ENCODE data around the gene MAMLD1.

Gene MAMLD1

DNA sequence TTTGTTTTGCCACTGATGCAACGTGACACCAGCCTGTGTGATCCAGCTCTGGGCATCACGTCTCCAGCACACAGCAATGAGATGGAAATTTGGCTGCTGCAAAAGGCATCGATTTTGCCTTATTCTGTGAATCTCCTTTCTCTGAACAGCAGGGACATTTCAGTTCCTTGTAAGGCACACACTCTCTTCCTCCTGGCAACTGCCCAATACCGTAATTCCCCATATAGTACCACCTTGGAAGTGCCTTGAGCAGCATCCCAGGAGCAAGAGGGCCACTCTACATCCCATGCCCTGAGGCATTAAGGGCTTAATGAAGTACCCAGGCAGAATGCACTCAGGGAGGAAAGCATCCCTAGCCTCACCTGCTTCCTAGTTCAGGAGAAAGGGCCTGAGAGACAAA, 10.5 kb upstream of the MAMLD1 start:
- no peak for DNase-seq (ENCODE audit: low read depth in 2 of 2)

DNA sequence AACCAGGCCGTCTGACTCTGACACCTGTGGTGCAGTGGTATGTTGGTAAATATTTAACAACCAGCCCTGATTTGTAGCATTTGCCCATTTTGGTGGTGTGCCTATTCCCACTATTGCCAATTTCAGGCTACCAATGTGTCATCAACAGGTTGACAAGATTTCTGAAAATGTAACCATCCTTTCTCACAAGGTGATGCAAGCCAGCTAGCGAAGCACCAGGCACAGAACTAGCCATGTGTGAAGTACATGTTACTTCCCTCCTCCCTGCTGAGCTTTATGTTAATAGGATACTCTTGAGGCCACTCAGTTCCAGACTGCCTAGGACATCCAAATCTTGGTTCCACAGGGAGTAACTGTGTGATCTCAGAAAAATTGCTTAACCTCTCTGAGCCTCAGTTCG, 7.2 kb upstream of the MAMLD1 start:
- DNase-seq (ENCODE audit: low read depth in 2 of 2), result no peak

DNA sequence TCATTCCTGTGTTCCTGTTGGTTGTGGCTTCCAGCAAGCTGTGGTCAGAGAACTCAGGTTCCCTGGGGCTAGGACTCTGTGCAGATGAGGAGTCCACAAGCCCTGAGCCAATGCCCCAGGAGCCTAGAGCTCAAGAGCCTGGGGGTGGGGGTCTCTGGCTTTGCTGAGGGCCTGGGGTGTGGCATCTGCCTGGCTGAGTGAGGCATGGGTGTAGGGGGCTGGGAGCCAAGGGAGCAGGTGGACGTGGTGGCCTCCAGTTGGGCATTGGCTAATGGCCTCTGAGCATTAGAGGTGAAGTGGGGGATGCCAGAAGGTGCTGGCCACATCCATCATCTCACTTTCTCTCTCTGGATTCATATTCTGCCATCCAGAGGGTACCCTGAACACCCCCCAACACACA, 5.3 kb upstream of the MAMLD1 start:
- DNase-seq (ENCODE audit: low read depth in 2 of 2), result no peak

DNA sequence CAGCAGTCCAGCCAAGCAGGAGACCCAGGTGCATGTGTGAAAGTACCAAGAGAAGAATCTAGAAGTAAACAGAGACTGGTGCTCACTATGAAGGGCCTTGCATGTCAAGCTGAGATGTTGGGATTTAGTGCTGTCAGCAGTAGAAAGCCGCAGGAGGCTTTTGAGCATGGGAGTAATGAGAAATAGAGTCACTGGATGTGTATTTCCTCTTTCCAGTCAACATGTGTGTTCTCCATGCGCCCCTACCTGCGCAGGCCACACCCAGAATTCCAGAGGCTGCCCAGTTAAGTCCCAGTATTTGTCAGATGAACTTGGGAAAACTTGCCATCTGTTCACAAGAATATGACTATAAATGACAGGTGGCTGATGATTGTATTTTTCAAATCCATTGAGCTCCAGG, 4.5 kb upstream of the MAMLD1 start:
- DNase-seq (ENCODE audit: low read depth in 2 of 2), result no peak

DNA sequence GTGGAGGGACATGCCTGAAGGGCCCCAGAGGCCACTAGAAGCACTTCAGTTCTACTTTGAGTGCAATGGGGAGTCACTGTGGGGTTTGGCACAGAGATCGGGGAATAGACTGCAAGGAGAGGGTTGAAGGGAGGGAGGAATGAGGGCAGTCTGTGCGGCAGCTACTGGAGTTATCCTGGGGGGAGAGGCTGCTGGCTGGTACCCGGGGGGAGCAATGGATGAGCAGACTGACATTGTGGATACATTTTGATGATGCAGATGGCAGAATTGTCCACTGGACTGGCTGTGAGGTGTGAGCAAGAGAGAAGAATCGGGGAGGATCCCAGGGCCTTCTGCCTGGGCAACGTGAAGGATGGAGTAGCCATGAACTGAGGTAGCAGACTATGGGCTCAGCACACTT, 2.8 kb upstream of the MAMLD1 start:
- DNase-seq (ENCODE audit: low read depth in 2 of 2), result no peak

DNA sequence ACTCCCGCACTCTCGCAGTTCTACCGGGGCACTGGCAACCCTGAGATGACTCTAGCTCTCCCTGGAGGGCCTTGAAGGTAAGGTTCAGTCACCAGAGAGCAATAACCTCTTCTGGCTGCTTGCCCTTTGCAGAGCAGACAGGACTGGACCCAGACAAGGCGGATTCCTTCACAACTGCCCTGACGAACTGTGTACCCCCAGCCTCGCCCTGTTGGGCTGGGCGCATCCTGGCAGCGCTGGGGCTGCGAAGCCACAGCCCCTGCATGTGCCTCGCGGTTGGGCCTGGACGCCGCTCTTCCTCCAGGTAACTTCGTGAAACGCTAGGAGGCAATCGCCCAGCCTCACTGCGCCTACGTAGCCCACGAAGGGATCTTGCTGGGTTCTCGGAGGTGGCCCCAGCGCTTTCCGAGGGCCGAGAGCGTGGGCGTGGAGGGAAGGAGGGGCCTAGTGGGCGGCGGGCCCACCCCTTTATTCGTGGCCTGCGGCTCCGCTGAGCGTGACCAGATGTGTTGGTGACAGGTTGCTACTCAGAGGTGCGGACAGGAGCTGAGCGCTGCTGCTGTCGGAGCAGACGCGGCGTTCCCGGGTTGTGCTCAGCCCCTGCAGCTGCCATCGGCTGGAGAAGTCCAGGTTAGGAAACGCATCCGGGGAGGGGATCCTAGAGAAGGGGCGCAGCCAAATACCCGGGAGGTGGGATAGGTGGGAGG, 1.9 kb upstream of the MAMLD1 start:
- no peak for DNase-seq (ENCODE audit: low read depth in 2 of 2)

DNA sequence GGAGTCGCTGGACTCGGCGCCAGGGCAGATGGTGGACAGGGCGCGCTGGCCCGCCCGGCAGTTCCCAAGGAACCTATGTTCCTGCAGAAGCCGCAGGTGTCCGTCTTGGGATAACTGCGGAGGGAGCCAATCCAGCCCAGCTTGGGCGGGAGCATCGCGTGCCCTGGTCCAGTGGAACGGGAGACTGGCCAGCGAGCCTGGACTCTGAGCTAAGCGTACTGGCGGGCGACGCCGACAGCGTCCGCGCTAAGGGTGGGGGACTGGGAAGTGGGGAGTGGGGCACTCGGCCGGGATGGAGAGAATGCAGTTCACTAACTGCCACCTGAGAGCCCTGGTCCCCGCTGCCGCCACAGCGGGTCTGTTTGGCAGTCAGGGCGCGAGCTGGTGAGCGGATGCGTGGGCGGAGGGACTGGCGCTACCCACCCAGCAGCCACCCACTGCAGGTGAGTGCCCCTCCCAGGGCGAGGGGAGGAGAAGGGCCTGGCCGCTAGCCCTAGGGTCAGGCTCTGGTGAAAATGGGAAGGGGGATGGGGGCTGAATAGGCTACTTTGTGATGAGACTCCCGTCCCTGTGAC, 1.3 kb upstream of the MAMLD1 start:
- DNase-seq (ENCODE audit: low read depth in 2 of 2), result no peak

DNA sequence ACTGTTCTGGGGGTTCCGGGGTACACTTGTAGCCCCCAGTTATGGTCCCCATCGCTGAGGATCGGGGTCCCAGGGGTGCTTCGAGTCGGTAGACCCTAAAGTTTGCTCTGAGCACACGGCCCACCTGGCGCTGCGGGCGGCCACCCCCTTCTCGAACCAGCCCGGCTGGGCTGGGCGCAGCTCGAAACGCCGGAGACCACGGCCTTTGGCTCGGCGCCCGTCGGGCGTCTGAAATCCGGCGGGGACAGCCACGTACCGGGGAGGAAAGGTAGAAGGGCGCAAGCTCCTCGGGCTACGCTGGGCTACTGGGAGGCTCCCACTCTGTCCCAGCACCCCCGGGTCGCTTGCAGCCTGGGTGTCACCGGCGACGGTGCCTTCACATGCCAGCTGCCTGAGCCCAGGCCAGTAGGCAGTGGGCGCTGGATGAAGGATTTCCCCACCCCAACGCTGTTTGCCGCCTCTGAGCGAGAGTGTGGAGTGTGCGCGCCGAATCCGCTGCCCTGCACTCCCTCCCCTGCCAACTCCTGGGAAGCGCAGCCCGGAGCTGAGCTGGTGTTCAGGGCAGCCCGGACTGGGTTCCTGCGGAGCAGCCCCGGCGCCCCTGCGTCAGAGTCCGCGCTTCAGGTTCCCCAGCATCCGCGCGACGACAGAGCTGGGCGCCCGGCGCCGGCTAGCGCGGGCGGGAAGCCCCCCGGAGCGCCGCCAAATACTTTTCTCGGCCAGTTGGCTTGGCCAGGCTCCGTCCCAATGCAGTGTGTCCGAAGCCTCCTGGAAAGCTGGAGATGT, 637 bp downstream of the MAMLD1 start:
- DNase-seq (ENCODE audit: low read depth in 2 of 2), result no peak

DNA sequence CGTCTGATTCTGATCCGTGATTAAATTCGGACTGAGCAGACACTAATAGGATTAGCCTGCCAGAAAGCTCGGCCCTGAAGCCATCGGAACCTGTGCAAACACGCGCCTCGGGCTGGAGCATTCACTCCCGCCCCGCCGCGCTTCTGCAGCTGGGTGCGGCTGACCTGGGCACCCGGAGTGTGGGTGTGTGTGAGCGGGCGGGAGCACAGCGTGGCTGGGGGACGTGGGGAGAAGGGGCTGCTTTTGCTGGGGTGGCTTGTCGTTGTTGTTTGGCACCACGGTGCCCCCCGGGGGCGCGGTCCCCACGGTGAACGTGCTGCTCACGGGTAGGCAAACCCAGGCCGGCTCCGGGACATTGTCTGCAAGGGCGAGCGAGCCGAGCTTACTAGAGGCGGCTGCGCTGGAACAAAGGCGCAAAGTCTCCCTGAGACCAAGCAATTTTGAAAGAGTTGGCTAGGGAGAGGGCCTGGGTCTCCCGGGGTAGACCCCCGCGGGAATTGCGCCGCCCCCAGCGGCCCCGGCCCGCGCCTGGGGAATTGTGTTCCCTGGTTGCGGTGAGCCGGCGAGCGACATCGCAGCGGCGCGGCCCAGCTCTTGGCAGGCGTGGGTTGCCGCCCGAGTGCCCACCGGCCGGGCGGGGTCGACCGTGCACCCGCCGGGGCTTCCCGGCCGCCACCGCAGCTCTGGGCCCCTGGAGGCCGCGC, 1.4 kb downstream of the MAMLD1 start:
- DNase-seq (ENCODE audit: low read depth in 2 of 2), result no peak

DNA sequence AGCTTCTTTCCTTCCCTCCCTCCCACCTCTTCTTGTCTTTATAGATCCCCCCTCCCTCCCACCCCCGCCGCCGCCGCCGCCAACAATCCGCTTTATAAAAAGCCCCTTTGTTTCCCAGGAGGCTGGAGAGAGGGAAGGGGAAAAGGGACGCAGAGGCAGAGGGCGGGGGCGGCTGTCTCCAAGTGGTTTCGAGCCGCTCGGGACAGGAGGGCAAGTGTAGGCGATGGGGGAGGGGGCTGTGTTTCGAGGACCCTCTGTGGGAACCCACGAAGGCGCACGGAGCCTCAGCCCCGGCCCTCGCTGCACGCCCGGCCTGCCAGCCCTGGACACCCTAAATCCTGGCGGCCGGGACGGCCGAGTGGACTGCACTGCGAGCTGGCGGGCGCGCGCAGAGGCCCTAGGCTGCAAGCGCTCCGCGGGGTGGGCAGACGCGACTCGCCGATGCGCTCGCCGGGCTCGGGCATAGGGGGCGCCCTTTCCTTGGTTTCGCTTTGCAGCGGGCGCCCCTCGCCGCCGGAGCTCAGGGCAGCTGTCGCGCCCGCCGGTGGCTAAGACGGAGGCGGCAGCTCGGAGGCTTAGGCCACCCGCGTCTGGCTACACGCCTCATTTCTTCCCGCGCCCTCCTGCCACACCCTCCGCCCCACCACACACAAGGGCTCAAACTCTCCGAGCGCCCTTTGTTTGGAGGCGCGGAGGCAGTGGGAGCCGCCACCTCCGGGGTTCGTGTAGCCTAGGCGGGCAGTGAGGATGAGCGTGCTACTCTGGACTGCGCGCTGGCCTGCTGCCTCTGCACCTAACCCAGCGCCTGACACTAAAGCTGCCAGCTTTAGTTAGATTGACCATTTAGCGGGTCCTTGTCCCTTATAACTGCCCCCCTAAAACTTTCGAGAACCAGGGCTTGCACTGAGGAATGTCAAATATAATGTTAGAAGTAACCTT, 2.2 kb downstream of the MAMLD1 start:
- DNase-seq (ENCODE audit: low read depth in 2 of 2), result peak in 1 of 2 donors; percentile 42

DNA sequence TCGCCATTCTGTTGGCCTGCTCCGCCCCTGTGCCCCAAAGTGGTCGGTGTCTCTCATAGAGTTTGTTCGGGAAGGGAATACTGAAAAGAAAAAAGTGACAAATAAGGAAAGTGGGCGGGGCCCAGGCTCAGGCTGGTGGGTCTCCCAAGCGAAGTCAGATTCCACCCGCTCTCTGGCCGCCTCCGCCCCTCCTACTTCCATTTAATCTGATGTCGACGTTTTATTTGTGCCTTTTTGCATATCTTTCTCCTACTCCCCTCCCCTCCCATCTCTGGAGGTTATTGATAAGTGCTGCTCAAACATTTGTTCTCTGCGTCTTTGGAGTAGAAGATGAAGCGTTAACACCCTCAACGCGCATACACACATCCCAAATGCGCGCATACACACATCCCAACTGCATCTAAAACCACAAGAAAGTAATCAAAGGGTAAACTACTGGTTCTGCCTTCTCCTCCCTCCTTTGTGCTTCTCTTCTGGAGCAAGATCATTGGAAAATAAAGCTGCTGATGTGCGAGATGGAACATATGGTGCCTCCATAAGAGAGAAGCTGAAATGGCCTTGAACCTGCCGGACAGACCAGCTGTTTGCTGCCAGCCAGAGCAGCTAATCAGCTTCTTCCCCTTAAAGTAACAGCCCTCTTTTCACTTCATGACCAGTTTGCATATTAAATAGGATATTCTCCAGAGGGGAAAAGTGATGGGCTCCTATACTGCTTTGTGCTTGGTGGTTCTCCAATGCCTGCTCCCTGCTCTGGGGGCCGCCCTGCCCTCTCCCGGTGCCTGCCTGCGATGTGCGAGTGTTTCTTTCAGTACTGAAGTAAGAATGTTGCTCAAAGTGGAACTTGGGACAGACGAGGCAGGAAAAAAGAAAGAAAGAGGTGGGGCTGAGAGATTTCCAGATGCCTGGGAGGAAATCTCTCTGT, 3.1 kb downstream of the MAMLD1 start:
- no peak for DNase-seq (ENCODE audit: low read depth in 2 of 2)

DNA sequence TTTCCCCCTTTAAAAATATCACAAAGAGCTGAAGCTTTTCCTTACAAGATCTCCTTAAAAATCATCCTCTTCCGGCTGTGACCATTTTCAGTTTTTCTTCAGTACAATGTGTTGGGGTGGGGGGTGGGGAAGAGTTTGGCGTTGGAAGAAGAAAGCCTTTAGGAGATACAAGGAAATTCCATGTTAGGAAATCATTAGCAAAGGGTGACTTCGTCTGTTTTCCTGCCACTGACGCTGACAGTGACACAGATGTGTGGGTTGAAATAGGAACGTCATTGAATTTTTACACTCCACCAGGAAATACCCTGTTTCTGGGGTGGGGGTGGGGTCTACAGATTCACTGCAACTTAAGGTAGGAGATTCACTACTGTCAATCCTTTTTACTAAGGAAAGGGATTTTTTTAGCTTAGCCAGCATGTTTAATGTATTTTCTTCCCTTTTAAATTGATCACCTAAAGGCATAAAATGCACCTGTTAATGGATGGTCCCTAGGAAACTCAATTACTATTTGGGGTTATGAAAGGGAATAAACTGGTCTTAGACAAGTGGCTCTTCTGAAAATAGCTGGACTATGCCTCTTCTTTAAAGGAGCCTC, 3.9 kb downstream of the MAMLD1 start:
- no peak for DNase-seq (ENCODE audit: low read depth in 2 of 2)

DNA sequence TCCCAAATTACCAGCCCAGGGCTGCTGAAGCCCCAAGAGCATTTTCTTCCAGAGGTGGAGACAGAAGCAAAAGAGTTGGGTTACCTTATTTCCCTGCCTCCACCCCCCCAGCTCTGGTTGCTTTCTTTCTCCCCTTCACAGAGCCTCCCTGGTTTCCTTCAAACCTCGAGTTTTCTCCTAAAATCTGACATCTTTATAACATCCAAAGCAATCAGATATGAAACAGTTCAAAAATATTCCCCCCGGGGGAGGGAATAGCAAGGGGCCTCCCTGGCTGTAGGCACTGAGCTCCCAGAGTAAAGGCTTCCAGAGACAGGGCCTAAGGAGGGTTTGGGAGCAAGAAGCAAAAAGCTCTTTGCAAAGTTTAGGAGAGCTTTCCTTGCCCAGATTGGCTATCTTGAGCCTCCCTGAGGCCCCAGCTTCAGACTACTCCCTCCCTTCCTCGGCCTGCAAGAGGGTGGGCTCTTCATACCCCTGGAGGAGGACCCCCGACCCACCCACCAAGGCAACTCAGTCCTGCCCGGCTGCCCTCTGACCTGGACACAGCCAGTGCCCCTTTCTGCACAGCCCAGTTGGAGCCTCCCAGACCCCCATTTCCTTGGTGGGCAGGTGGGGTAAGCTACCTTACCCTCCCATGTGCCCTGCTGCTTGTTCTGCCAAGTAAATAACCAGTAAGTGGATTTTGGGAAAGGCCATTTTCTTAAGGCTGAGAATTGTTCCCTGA, 7.6 kb downstream of the MAMLD1 start:
- DNase-seq (ENCODE audit: low read depth in 2 of 2), result no peak

DNA sequence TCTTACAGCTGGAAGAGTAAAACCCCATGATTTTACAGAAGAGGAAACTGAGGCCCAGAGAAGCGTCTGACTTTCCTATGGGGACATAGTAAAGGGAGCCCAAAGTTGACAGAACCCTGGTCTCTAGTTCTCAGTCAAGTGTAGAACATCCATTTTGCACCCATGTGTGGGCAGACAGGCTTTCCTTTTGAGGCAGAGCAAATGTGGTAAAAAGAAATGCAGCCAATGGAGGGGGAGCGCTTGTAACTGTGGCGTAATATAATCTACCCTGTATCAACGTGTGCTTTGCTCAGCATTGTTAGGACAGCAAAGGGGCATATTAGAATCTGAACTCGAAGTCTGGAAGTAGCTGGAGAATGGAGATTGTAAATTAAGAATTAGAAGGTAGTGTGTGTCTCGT, 8.8 kb downstream of the MAMLD1 start:
- DNase-seq (ENCODE audit: low read depth in 2 of 2), result no peak

DNA sequence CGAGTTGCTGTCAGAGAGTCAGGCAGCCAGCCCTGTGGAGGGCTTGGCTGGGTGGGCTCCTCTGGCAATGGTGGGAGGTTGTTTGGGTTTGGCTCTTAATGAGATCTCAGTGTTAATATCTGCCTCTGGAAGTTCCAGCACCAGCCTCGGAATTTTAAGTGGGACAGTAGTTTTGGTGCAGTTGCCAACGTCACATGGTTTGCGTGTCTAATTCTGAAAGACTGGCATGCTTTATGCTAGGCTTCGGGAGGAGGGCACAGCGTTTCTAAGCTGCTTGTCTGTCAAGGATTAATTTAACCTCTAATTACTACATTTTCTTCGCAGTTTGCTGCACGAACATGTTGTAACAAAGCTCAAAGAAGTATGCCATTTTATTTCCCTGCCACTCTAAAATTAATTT, 9.2 kb downstream of the MAMLD1 start:
- DNase-seq (ENCODE audit: low read depth in 2 of 2), result no peak

DNA sequence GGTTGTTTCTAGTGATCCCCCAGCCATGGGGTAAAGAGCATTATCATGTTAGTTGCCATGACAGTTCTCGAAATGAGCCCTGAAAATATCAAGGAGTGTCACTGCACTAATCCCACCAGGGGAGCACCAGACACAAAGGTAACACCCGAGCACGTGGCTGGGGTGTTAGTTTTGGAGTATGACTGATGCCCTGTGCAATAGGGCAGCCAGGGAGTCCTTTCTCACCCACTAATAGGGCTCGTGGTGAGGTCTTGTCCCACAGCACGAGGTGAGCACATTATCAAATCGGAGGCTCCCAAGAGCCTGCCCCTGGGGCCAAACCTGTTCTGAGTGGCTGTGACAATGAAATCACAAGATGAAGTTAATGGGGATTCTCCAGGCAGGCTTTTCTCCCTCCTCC, 9.6 kb downstream of the MAMLD1 start:
- DNase-seq (ENCODE audit: low read depth in 2 of 2), result no peak

DNA sequence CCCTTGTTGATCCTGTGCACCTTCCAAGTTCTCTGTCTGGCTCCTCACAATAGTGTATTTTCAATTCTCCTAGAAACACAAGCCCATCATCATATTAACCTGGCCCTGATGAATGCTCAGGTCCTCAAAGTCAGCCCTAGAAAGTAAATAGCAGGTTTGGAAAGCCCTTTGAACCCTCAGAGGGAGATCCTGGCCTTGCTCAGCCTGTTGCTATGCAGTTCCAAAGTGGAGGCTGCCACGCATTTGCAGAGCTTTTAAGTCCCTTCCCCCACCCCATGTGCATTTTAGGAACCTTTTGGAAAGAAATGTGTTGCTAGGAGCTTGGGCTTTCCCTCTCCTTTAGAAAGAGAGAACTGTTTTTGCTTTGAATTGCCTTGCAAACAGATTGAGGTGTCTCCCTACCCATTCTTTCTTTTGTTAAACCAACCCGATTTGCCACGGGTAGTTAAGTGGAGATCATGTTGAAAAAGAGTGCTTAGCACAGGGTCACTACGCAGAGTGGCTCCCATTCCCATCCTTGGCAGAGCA, 12.2 kb downstream of the MAMLD1 start:
- DNase-seq (ENCODE audit: low read depth in 2 of 2), result no peak

DNA sequence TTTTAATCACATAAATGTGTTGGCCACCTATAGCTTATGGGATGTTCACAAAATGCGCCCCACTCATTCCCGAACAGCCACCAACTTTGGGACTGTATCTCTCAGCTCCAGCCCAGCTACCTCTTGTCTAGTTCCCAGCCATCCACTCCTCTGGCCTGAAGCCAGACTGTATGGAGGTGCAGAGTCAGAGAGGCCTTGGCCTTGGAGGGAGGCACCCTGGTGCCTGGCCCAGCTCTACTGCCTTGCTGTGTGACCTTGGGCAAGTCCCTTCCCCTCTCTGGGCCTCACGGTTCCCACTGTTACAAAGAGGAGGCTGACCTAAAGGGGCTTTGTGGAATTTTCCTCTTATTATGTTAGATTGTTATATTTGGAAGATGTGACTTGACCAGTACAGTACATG, 13.9 kb downstream of the MAMLD1 start:
- DNase-seq (ENCODE audit: low read depth in 2 of 2), result no peak

DNA sequence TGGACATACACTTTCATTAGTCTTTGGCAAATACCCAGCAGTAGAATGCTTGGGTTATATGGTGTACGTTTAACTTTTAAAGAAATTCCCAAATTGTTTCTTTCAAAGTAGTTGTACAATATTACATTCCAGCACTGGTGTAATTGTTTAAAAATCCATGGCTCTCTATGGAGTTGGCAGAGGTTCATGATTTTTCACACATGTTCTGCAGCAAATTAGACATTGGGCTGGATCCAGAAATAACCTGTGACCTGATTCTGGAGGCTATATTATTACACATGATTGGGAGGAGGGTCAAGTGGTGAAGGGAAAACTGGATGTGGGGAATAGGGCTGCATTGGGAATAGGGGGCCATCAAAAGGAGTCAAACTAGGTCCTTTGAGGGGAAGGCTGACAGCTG, 41.9 kb downstream of the MAMLD1 start:
- DNase-seq (ENCODE audit: low read depth in 2 of 2), result no peak
